T-helper 9 cell (primary cell): ENCODE results near the gene SLC12A7.
"Not testable (repeated sequence)": the region's sequence is repeated elsewhere in the genome, so short reads cannot be mapped to it uniquely, and the experiment has no call there.

Source experiments
- DNase-seq: peaks from one replicate; pipeline ENCODE4 v3.0.0-alpha.2; 2020

The SLC12A7 gene

GRCh38 chr5:1140818-1141189 lies 28.9 kb upstream of the SLC12A7 start:
- DNase-seq, result no peak

GRCh38 chr5:1140171-1140817 lies 28.4 kb upstream of the SLC12A7 start:
- DNase-seq, result peak; percentile 72

- DNase-seq, result no peak
Observed at GRCh38 chr5:1139331-1140170, 27.7 kb upstream of the SLC12A7 start.

- no peak for DNase-seq
Observed at GRCh38 chr5:1138445-1139245, 26.8 kb upstream of the SLC12A7 start.

- no peak for DNase-seq
Observed at GRCh38 chr5:1137567-1138444, 25.9 kb upstream of the SLC12A7 start.

- no peak for DNase-seq
Observed at GRCh38 chr5:1136814-1137213, 25.0 kb upstream of the SLC12A7 start.

- no peak for DNase-seq
Observed at GRCh38 chr5:1135696-1136525, 24.0 kb upstream of the SLC12A7 start.

GRCh38 chr5:1134478-1134877 lies 22.6 kb upstream of the SLC12A7 start:
- DNase-seq, result no peak

GRCh38 chr5:1133510-1134201 lies 21.8 kb upstream of the SLC12A7 start:
- no peak for DNase-seq

- DNase-seq, result no peak
Observed at GRCh38 chr5:1133108-1133507, 21.2 kb upstream of the SLC12A7 start.

GRCh38 chr5:1132570-1132969 lies 20.7 kb upstream of the SLC12A7 start:
- DNase-seq, result no peak

- no peak for DNase-seq
Observed at GRCh38 chr5:1131726-1132125, 19.9 kb upstream of the SLC12A7 start.

- no peak for DNase-seq
Observed at GRCh38 chr5:1131191-1131621, 19.3 kb upstream of the SLC12A7 start.

- no peak for DNase-seq
Observed at GRCh38 chr5:1130218-1130946, 18.5 kb upstream of the SLC12A7 start.

GRCh38 chr5:1129711-1130055 lies 17.8 kb upstream of the SLC12A7 start:
- no peak for DNase-seq

- no peak for DNase-seq
Observed at GRCh38 chr5:1128977-1129710, 17.3 kb upstream of the SLC12A7 start.

- no peak for DNase-seq
Observed at GRCh38 chr5:1127959-1128785, 16.3 kb upstream of the SLC12A7 start.

GRCh38 chr5:1125695-1126094 lies 13.8 kb upstream of the SLC12A7 start:
- not testable (repeated sequence) for DNase-seq

- DNase-seq, result no peak
Observed at GRCh38 chr5:1125030-1125357, 13.1 kb upstream of the SLC12A7 start.
